ENCODE data around the gene CAB39. TPM values are rescaled to one million over a fixed set of nuclear protein-coding genes. Genes with fewer than 3 reads are reported as not detected.
A peak's percentile ranks its signal among the peaks of the same experiment; 100 is the strongest.

Gene CAB39
- 100 to 1,000 TPM in 1 of 4 donors, 10 to 100 TPM in 3; 73.6 to 105 (median 83.9) TPM for total RNA-seq

GRCh38 chr2:230712443-230713330 is at the start of gene CAB39:
Gene CAB39 (plus strand): TSS chr2:230712842. CDS start chr2:230760002, 47,160 bp downstream.
- peak; percentile 94 for DNase-seq (ENCODE audit: extremely low spot score)
- 1% methylated on average over 18 of the region's 110 CpGs for WGBS
- Histone ChIP-seq H3K27me3 (no peaks in the 10 kb centered on the region), H3K27ac (replicated peaks in 1 of 4) (peak within 1 kb of the TSS; percentile 96 to 98 (median 97)), H3K4me1 (peaks cover 30 to 50% (median 44%) of the 10 kb centered on the region in 4 donors), H3K36me3 (no peaks in the 10 kb centered on the region), H3K4me3 (peak within 1 kb of the TSS; percentile 97 to 99 (median 97)), H3K9me3 (no peaks in the 10 kb centered on the region)
- TF ChIP-seq POLR2A (IDR thresholded peaks at IDR 0.05; ENCODE audit: low read depth) (peak; percentile 43), EP300 (IDR thresholded peaks at IDR 0.05) (no peak), POLR2AphosphoS5 (IDR thresholded peaks at IDR 0.05) (peak; percentile 83 to 91)
- TF ChIP-seq, protein P1, sequence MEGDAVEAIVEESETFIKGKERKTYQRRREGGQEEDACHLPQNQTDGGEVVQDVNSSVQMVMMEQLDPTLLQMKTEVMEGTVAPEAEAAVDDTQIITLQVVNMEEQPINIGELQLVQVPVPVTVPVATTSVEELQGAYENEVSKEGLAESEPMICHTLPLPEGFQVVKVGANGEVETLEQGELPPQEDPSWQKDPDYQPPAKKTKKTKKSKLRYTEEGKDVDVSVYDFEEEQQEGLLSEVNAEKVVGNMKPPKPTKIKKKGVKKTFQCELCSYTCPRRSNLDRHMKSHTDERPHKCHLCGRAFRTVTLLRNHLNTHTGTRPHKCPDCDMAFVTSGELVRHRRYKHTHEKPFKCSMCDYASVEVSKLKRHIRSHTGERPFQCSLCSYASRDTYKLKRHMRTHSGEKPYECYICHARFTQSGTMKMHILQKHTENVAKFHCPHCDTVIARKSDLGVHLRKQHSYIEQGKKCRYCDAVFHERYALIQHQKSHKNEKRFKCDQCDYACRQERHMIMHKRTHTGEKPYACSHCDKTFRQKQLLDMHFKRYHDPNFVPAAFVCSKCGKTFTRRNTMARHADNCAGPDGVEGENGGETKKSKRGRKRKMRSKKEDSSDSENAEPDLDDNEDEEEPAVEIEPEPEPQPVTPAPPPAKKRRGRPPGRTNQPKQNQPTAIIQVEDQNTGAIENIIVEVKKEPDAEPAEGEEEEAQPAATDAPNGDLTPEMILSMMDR (IDR thresholded peaks at IDR 0.05): peak; percentile 89 to 93 (median 92)
- intact Hi-C loops (cut with DNase I): loop anchor here (2.0 kb wide), 1 partner anchor 86 kb away; no protein-coding TSS in a partner anchor

GRCh38 chr2:230664128-230664527 is 48.5 kb upstream of the CAB39 start:
- H3K4me3 ChIP-seq: no peak overlapping the region
- no peaks in the 10 kb centered on the region for H3K9me3 ChIP-seq
- no peaks in the 10 kb centered on the region for H3K36me3 ChIP-seq
- no peak overlapping the region for H3K27ac ChIP-seq (replicated peaks in 1 of 4)
- 51% methylated on average over 4 of the region's 4 CpGs for WGBS
- intact Hi-C loops (cut with DNase I): no loop called here
- no peak for TF ChIP-seq EP300 (IDR thresholded peaks at IDR 0.05)
- TF ChIP-seq, protein P1 (IDR thresholded peaks at IDR 0.05): no peak
- TF ChIP-seq POLR2AphosphoS5 (IDR thresholded peaks at IDR 0.05): no peak
- no peak for TF ChIP-seq POLR2A (IDR thresholded peaks at IDR 0.05; ENCODE audit: low read depth)
- peaks cover 2 to 26% (median 9%) of the 10 kb centered on the region in 4 donors for H3K4me1 ChIP-seq
- no peaks in the 10 kb centered on the region for H3K27me3 ChIP-seq
- no peak for DNase-seq (ENCODE audit: extremely low spot score)

DNA sequence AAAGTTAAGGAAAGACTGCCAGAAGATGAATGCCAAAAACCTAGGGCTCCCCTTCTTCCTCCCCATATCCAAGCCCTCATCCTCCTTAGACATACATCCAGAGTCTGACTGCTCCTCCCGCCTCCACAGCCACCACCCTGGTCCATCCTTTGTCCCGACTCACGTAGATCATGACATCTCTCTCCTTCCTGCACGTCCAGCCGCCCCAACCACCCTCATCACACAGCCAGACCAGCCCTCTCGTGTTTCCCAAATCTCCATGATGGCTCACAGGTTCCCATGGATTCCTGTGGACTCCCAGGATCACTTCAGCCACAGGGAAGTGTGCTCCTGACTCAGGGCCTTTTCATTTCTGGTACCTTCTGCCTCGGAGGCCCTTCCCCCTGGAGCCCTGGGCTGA is 47.8 kb upstream of the CAB39 start:
- no peak for DNase-seq (ENCODE audit: extremely low spot score)
- H3K27ac ChIP-seq (replicated peaks in 1 of 4): no peak overlapping the region
- peaks cover 2 to 20% (median 10%) of the 10 kb centered on the region in 4 donors for H3K4me1 ChIP-seq
- H3K9me3 ChIP-seq: no peaks in the 10 kb centered on the region
- 85% methylated on average over 7 of the region's 7 CpGs for WGBS
- intact Hi-C loops (cut with DNase I): no loop called here
- no peak overlapping the region for H3K4me3 ChIP-seq
- H3K36me3 ChIP-seq: no peaks in the 10 kb centered on the region
- TF ChIP-seq POLR2A (IDR thresholded peaks at IDR 0.05; ENCODE audit: low read depth) (no peak), POLR2AphosphoS5 (IDR thresholded peaks at IDR 0.05) (no peak), EP300 (IDR thresholded peaks at IDR 0.05) (no peak)
- TF ChIP-seq, protein P1 (IDR thresholded peaks at IDR 0.05): no peak
- H3K27me3 ChIP-seq: no peaks in the 10 kb centered on the region

GRCh38 chr2:230665263-230665691 is 47.4 kb upstream of the CAB39 start:
- Histone ChIP-seq H3K4me1 (peaks cover 2 to 16% (median 10%) of the 10 kb centered on the region in 4 donors), H3K27ac (replicated peaks in 1 of 4) (no peak overlapping the region), H3K27me3 (no peaks in the 10 kb centered on the region), H3K4me3 (no peak overlapping the region), H3K9me3 (no peaks in the 10 kb centered on the region), H3K36me3 (no peaks in the 10 kb centered on the region)
- no peak for DNase-seq (ENCODE audit: extremely low spot score)
- WGBS: 88% methylated on average over 8 of the region's 8 CpGs
- intact Hi-C loops (cut with DNase I): no loop called here
- TF ChIP-seq POLR2A (IDR thresholded peaks at IDR 0.05; ENCODE audit: low read depth) (no peak), POLR2AphosphoS5 (IDR thresholded peaks at IDR 0.05) (no peak)

DNA sequence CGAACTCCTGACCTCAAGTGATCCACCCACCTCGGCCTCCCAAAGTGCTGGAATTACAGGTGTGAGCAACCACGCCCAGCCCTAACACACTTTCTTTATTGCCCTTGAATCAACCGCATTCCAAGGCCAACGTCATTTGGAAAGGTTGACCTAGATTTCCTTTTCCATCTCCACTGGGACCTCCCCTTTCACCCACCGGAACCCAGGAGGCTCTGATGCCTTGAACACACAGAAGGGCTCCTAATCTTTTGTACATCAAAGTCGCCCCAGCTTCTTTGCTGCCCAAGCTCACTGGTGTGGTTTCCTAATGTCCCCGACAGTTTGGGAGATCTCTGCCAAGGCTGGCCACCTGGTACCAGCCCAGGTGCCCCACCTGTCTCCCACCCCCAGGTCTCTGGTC is 46.2 kb upstream of the CAB39 start:
- intact Hi-C loops (cut with DNase I): no loop called here
- TF ChIP-seq POLR2AphosphoS5 (IDR thresholded peaks at IDR 0.05): no peak
- TF ChIP-seq, protein P1 (IDR thresholded peaks at IDR 0.05): no peak
- no peak for TF ChIP-seq POLR2A (IDR thresholded peaks at IDR 0.05; ENCODE audit: low read depth)
- TF ChIP-seq EP300 (IDR thresholded peaks at IDR 0.05): no peak
- no peak overlapping the region for H3K4me3 ChIP-seq
- no peak overlapping the region for H3K27ac ChIP-seq (replicated peaks in 1 of 4)
- no peaks in the 10 kb centered on the region for H3K36me3 ChIP-seq
- DNase-seq (ENCODE audit: extremely low spot score): no peak
- no peaks in the 10 kb centered on the region for H3K9me3 ChIP-seq
- no peaks in the 10 kb centered on the region for H3K27me3 ChIP-seq
- H3K4me1 ChIP-seq: peaks cover 2 to 14% (median 10%) of the 10 kb centered on the region in 4 donors
- 91% methylated on average over 8 of the region's 8 CpGs for whole genome bisulfite sequencing
